ENCODE data around the gene SLC25A21. TPM values are rescaled to one million over a fixed set of nuclear protein-coding genes. Genes with fewer than 3 reads are reported as not detected.

SLC25A21 gene
- total RNA-seq, 6 experiments from 2014 or later: 0.09 to 0.37 (median 0.18) TPM; not detected in 1

GRCh38 chr14:36662543-36663403, 509.6 kb downstream of the SLC25A21 start:
- Histone ChIP-seq H3K9me3 (no peaks in the 10 kb centered on the region), H3K4me1 (peaks cover 0 to 25% (median 7%) of the 10 kb centered on the region in 4 donors), H3K27me3 (peaks cover 25 to 78% of the 10 kb centered on the region in 2 donors), H3K4me3 (no peak overlapping the region), H3K36me3 (no peaks in the 10 kb centered on the region), H3K27ac (no peak overlapping the region)
- TF ChIP-seq CTCF (IDR thresholded peaks at IDR 0.05) (no peak), POLR2A (IDR thresholded peaks at IDR 0.05) (no peak)
- DNase-seq (no peak), ATAC-seq (no peak)
- intact Hi-C loops (cut with DNase I): no loop called here
- 3% methylated on average over 15 of the region's 71 CpGs for WGBS (ENCODE audit: insufficient coverage, low coverage, low lambda C conversion rate, missing lambda C conversion rate)

- Histone ChIP-seq H3K9me3 (no peaks in the 10 kb centered on the region), H3K4me1 (peaks cover 0 to 25% (median 7%) of the 10 kb centered on the region in 4 donors), H3K36me3 (no peaks in the 10 kb centered on the region), H3K4me3 (no peak overlapping the region), H3K27ac (no peak overlapping the region), H3K27me3 (peaks cover 20 to 78% of the 10 kb centered on the region in 2 donors)
- intact Hi-C loops (cut with DNase I): no loop called here
- DNase-seq (no peak), ATAC-seq (no peak)
- WGBS (ENCODE audit: insufficient coverage, low coverage, low lambda C conversion rate, missing lambda C conversion rate): 11% methylated on average over 9 of the region's 11 CpGs
- no peak for TF ChIP-seq CTCF (IDR thresholded peaks at IDR 0.05)
- TF ChIP-seq POLR2A (IDR thresholded peaks at IDR 0.05): no peak
Measured at GRCh38 chr14:36662258-36662542, 510.2 kb downstream of the SLC25A21 start.

- no peaks in the 10 kb centered on the region for H3K9me3 ChIP-seq
- 3% methylated on average over 27 of the region's 44 CpGs for WGBS (ENCODE audit: insufficient coverage, low coverage, low lambda C conversion rate, missing lambda C conversion rate)
- intact Hi-C loops (cut with DNase I): no loop called here
- TF ChIP-seq CTCF (IDR thresholded peaks at IDR 0.05): no peak
- no peak for TF ChIP-seq POLR2A (IDR thresholded peaks at IDR 0.05)
- peaks cover 0 to 25% (median 7%) of the 10 kb centered on the region in 4 donors for H3K4me1 ChIP-seq
- no peak within 1 kb of the TSS for H3K27ac ChIP-seq
- no peaks in the 10 kb centered on the region for H3K36me3 ChIP-seq
- DNase-seq: peak in 2 of 3 donors; percentile 51 to 62
- ATAC-seq: peak; percentile 74 to 94 (median 82)
- H3K4me3 ChIP-seq: peak within 1 kb of the TSS in 1 of 3 donors; percentile 18
- peaks cover 16 to 76% of the 10 kb centered on the region in 2 donors for H3K27me3 ChIP-seq
Measured at GRCh38 chr14:36661506-36662257, 510.7 kb downstream of the SLC25A21 start, which contains the start of gene PAX9. Gene PAX9 (plus strand): TSS chr14:36661860. CDS start chr14:36662090, 230 bp downstream.

GRCh38 chr14:36660736-36661505, 511.5 kb downstream of the SLC25A21 start:
- H3K4me3 ChIP-seq: peak overlapping the region in 1 of 3 donors; percentile 18
- peaks cover 9 to 75% of the 10 kb centered on the region in 2 donors for H3K27me3 ChIP-seq
- intact Hi-C loops (cut with DNase I): no loop called here
- no peak overlapping the region for H3K27ac ChIP-seq
- peaks cover 0 to 28% (median 7%) of the 10 kb centered on the region in 4 donors for H3K4me1 ChIP-seq
- DNase-seq: no peak
- no peaks in the 10 kb centered on the region for H3K9me3 ChIP-seq
- ATAC-seq: no peak
- no peaks in the 10 kb centered on the region for H3K36me3 ChIP-seq
- TF ChIP-seq POLR2A (IDR thresholded peaks at IDR 0.05) (no peak), CTCF (IDR thresholded peaks at IDR 0.05) (no peak)
- 6% methylated on average over 17 of the region's 35 CpGs for WGBS (ENCODE audit: insufficient coverage, low coverage, low lambda C conversion rate, missing lambda C conversion rate)
